Bronchial epithelial cell (primary cell): ENCODE data around the gene STX11. TPM values are rescaled to one million over a fixed set of nuclear protein-coding genes. Genes with fewer than 3 reads are reported as not detected.

Experiments used
- DNase-seq: peaks from one replicate; pipeline ENCODE4 v3.0.0-alpha.2; 2010; ENCODE audit warnings: low read depth
- FAIRE-seq: peaks from 2 replicates; lab custom pipeline; 2011; peaks lifted over from hg19 to GRCh38; lab: Jason Lieb, UNC
- H3K27me3 ChIP-seq: 2 replicates; pipeline ENCODE4 v1.5.1; 2011; ENCODE audit warnings: low read length; ENCODE audit not compliant: control insufficient read depth, insufficient read depth
- H3K36me3 ChIP-seq: 2 replicates; pipeline ENCODE4 v1.5.1; 2011; ENCODE audit warnings: low read length; ENCODE audit not compliant: control insufficient read depth, insufficient read depth
- H3K4me3 ChIP-seq: 2 replicates; pipeline ENCODE4 v1.5.1; 2011; ENCODE audit warnings: mild to moderate bottlenecking, low read depth, low read length, control low read depth
- total RNA-seq: library from RNA; depleted of rRNA; stranded (reverse); fragments of >200 nt; gene quantifications from 2 replicates; pipeline ENCODE4 v1.2.1, GENCODE V29; 2014
- TF ChIP-seq, protein P1 (sequence below): IDR thresholded peaks from 2 replicates; pipeline ENCODE4 v1.5.1; 2011; ENCODE audit warnings: mild to moderate bottlenecking, moderate library complexity, low read length, control low read depth, inconsistent platforms; ENCODE audit not compliant: insufficient read depth, severe bottlenecking

Gene STX11
- total RNA-seq, 1 donor from 2014 or later: 0.26 TPM

DNA sequence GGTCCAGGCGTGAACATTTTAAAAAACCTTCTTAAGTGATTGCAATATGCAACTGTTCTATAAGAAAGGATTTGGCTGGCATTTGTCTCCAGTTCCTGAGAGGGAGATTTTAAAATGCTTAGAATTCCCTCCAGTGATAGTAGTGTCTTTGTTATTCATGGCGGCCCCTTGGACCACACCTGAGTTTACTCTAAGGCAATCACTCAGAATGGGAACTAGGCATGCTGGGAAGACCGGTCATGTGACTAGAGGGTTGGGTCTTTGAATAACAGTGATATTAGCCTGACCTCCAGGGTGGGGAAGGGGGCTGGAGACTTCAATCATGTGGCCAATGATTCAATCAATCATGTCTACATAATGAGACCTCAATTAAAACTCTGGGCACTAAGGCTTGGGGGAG, 84.1 kb downstream of the STX11 start:
- FAIRE-seq (no peak), DNase-seq (no peak)
- no peaks in the 10 kb centered on the region for H3K36me3 ChIP-seq
- no peaks in the 10 kb centered on the region for H3K27me3 ChIP-seq
- TF ChIP-seq, protein P1, sequence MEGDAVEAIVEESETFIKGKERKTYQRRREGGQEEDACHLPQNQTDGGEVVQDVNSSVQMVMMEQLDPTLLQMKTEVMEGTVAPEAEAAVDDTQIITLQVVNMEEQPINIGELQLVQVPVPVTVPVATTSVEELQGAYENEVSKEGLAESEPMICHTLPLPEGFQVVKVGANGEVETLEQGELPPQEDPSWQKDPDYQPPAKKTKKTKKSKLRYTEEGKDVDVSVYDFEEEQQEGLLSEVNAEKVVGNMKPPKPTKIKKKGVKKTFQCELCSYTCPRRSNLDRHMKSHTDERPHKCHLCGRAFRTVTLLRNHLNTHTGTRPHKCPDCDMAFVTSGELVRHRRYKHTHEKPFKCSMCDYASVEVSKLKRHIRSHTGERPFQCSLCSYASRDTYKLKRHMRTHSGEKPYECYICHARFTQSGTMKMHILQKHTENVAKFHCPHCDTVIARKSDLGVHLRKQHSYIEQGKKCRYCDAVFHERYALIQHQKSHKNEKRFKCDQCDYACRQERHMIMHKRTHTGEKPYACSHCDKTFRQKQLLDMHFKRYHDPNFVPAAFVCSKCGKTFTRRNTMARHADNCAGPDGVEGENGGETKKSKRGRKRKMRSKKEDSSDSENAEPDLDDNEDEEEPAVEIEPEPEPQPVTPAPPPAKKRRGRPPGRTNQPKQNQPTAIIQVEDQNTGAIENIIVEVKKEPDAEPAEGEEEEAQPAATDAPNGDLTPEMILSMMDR: no peak
- no peak overlapping the region for H3K4me3 ChIP-seq

DNA sequence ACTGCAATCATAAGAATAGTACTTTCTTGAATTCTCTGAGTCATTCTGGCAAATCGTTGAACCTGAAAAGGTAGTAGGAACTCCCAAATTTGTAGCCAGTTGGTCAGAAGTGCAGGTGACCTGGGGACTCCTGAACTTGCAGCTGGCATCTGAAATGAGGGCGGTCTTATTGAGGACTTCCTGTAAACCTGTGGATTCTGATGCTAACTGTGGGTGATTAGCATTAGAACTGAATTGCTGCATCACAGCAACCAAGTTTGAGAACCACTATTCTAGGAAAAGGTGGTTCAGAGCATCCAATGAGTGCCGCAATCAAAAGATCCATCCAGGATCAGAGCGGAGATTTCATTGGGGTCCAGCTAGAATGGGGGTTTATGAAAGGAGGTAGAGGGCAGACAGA, 84.6 kb downstream of the STX11 start:
- Histone ChIP-seq H3K27me3 (no peaks in the 10 kb centered on the region), H3K36me3 (no peaks in the 10 kb centered on the region), H3K4me3 (no peak overlapping the region)
- DNase-seq: no peak
- TF ChIP-seq, protein P1: no peak
- no peak for FAIRE-seq

Other genes with a start within 250 kb of the STX11 start
- 2.4 and 4.4 TPM in 2 replicates for gene PLAGL1, start 142.3 kb upstream of the STX11 start, total RNA-seq
- gene SF3B5, start 54.9 kb upstream of the STX11 start, total RNA-seq: 113 and 132 TPM in 2 replicates
- 38.4 and 101 TPM in 2 replicates for gene UTRN, start 134.8 kb downstream of the STX11 start, total RNA-seq